Sigmoid colon (tissue), 7 donors: ENCODE data around the gene CPEB1. TPM values are rescaled to one million over a fixed set of nuclear protein-coding genes. Genes with fewer than 3 reads are reported as not detected.

ENCODE experiments used
- DNase-seq: peaks from one replicate; pipeline ENCODE4 v3.0.0-alpha.2; 2019
- H3K27ac ChIP-seq, 4 donors: fragments of 200-600 bp; sonication (generic); one replicate each; pipeline ENCODE4 v1.5.1; 2016 to 2019; ENCODE audit warnings: mild to moderate bottlenecking in 1 of 4
- H3K27me3 ChIP-seq, 3 donors: fragments of 200-600 bp; sonication (generic); one replicate each; pipeline ENCODE4 v1.5.1; 2019; ENCODE audit warnings: mild to moderate bottlenecking in 1 of 3
- H3K36me3 ChIP-seq, 4 donors: fragments of 200-600 bp; sonication (generic); one replicate each; pipeline ENCODE4 v1.5.1; 2016 to 2019
- H3K4me1 ChIP-seq, 4 donors: fragments of 200-600 bp; sonication (generic); one replicate each; pipeline ENCODE4 v1.5.1; 2017 to 2019
- H3K4me3 ChIP-seq, 4 donors: fragments of 200-600 bp; sonication (generic); one replicate each; pipeline ENCODE4 v1.5.1; 2017 to 2019; ENCODE audit warnings: mild to moderate bottlenecking in 2 of 4, moderate library complexity in 1 of 4
- H3K9me3 ChIP-seq, 4 donors: fragments of 200-600 bp in 3 of 4; sonication (generic) in 3 of 4; one replicate each; pipeline versions ENCODE4 v1.5.1 to v1.6.1; 2013 to 2019
- EP300 ChIP-seq, 4 donors: sonication (generic); formaldehyde crosslinking; IDR thresholded peaks; one replicate each; pipeline ENCODE4 v1.6.1; 2017; ENCODE audit warnings: antibody characterized with exemption in 4 of 4
- POLR2A ChIP-seq, 2 donors: fragments of 450-650 bp; IDR thresholded peaks; one replicate each; pipeline ENCODE4 v1.6.1; 2016; ENCODE audit warnings: antibody characterized with exemption in 2 of 2, mild to moderate bottlenecking in 2 of 2, moderate library complexity in 2 of 2
- POLR2AphosphoS5 ChIP-seq, 4 donors: sonication (generic); formaldehyde crosslinking; IDR thresholded peaks; one replicate each; pipeline ENCODE4 v1.6.1; 2017; ENCODE audit warnings: antibody characterized with exemption in 4 of 4
- WGBS, 2 donors: extraction: QIAGEN DNeasy Blood & Tissue Kit; methylation state at CpG; one replicate each; pipeline ENCODE4 v1.1.7; 2013; 5-methylcytosine and 5-hydroxymethylcytosine counted together
- intact Hi-C: fragments of 100-400 bp; cut with DNase I; formaldehyde crosslinking; loops from one replicate; pipeline ENCODE4 v1.15.1; 2023
- polyA plus RNA-seq, 3 donors: library from polyadenylated mRNA; stranded (reverse); fragments of 200-250 nt; gene quantifications; one replicate each; pipeline ENCODE4 v1.2.3, GENCODE V29; 2013
- total RNA-seq, 4 donors: library from RNA; depleted of rRNA; stranded (reverse); fragments of >200 nt; gene quantifications; one replicate each; pipeline ENCODE4 v1.1.0, GENCODE V29; 2016
- TF ChIP-seq, protein P1 (sequence below), 4 experiments: fragments of 450-650 bp in 3 of 4; fragments of 200-600 bp in 1 of 4; IDR thresholded peaks; one replicate each; pipeline ENCODE4 v1.5.1; 2016 to 2019; ENCODE audit warnings: antibody characterized with exemption in 4 of 4, mild to moderate bottlenecking in 3 of 4, moderate library complexity in 2 of 4
- donor health status: healthy with polysubstance abuse.
- donor health status: Bipolar disorder and iron deficiency.
- donor health status: healthy.

The CPEB1 gene
- total and polyA plus RNA-seq, 7 donors = 1.2 to 13.2 (median 9.7) TPM; not detected in 1

DNA sequence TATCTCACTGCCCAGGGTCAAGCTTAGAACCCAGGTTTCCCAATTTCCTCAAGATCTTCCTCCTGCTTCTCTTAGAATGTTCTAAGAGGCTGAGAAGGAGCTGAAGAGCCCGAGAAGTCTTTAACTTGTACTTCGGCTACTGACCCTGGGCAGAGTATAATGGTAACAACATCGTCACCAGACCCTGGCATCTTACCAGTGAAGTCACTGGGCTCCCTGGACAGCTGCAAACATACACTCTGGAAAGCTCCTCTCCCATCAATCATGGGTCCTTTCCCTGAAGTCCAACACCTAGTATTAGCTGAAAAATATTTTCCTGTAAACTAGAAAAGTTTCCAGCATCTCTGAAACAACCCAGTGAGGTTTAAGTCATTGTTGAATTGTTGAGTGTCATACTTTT is 22.7 kb downstream of the CPEB1 start:
- 83 to 85% methylated on average over 3 of the region's 3 CpGs for WGBS, 2 donors
- no peak for DNase-seq
- Histone ChIP-seq H3K27ac (no peak overlapping the region), H3K4me1 (no peaks in the 10 kb centered on the region), H3K4me3 (no peak overlapping the region), H3K36me3 (no peaks in the 10 kb centered on the region), H3K9me3 (no peaks in the 10 kb centered on the region), H3K27me3 (no peaks in the 10 kb centered on the region)
- intact Hi-C loops = no loop called here
- TF ChIP-seq POLR2AphosphoS5 (IDR thresholded peaks at IDR 0.05) (no peak), EP300 (IDR thresholded peaks at IDR 0.05) (no peak), POLR2A (IDR thresholded peaks at IDR 0.05) (no peak)
- TF ChIP-seq, protein P1, sequence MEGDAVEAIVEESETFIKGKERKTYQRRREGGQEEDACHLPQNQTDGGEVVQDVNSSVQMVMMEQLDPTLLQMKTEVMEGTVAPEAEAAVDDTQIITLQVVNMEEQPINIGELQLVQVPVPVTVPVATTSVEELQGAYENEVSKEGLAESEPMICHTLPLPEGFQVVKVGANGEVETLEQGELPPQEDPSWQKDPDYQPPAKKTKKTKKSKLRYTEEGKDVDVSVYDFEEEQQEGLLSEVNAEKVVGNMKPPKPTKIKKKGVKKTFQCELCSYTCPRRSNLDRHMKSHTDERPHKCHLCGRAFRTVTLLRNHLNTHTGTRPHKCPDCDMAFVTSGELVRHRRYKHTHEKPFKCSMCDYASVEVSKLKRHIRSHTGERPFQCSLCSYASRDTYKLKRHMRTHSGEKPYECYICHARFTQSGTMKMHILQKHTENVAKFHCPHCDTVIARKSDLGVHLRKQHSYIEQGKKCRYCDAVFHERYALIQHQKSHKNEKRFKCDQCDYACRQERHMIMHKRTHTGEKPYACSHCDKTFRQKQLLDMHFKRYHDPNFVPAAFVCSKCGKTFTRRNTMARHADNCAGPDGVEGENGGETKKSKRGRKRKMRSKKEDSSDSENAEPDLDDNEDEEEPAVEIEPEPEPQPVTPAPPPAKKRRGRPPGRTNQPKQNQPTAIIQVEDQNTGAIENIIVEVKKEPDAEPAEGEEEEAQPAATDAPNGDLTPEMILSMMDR (IDR thresholded peaks at IDR 0.05) = no peak

DNA sequence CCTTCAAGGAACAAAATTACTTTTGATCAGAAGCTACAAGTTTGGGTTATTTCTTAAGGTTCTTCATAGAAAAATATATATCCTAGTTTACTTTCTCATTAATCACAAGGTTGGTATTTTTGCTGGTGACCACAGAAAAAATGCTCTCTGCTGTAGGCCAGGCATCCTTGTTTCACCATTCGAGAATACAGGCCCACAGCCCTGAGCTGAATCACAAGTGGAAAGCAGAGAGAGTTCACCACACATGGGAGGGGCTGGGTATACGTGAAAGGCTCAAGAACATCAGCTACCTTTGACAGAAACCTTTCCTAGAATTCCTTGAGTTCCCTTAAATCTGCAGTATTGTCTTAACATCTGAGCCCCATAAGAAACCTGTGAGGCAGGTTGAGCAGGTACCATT is 23.2 kb downstream of the CPEB1 start:
- no peaks in the 10 kb centered on the region for H3K9me3 ChIP-seq
- intact Hi-C loops = no loop called here
- H3K27ac ChIP-seq = no peak overlapping the region
- no peaks in the 10 kb centered on the region for H3K4me1 ChIP-seq
- WGBS, 2 donors = 55 to 72% methylated on average over 2 of the region's 2 CpGs
- TF ChIP-seq EP300 (IDR thresholded peaks at IDR 0.05) (no peak), POLR2A (IDR thresholded peaks at IDR 0.05) (no peak), POLR2AphosphoS5 (IDR thresholded peaks at IDR 0.05) (no peak)
- TF ChIP-seq, protein P1 (IDR thresholded peaks at IDR 0.05) = no peak
- H3K27me3 ChIP-seq = no peaks in the 10 kb centered on the region
- no peak for DNase-seq
- H3K4me3 ChIP-seq = no peak overlapping the region
- no peaks in the 10 kb centered on the region for H3K36me3 ChIP-seq

DNA sequence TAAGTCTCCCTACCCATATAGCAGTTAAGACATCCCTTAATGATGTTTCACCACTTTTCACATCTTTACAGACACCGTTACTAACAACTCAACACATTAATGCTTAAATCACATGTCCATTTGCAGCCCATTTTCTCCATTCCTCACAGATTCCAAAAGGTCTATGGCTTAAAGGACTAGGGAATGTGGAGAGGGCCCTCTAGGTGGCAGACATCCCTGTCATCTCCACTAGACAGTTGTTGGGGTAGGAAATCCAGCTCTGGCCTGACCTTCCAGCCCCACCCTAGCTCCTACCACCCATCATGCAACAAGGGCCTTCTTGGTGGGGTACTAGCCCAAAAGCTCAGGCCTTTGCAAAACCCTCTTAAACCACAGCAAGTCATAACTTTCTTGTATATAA is 25.2 kb downstream of the CPEB1 start:
- Histone ChIP-seq H3K4me1 (no peaks in the 10 kb centered on the region), H3K9me3 (no peaks in the 10 kb centered on the region), H3K36me3 (no peaks in the 10 kb centered on the region), H3K27ac (no peak overlapping the region), H3K27me3 (no peaks in the 10 kb centered on the region), H3K4me3 (no peak overlapping the region)
- 38 to 53% methylated on average over 1 of the region's 1 CpG for WGBS, 2 donors
- intact Hi-C loops = no loop called here
- no peak for DNase-seq
- TF ChIP-seq POLR2A (IDR thresholded peaks at IDR 0.05) (no peak), POLR2AphosphoS5 (IDR thresholded peaks at IDR 0.05) (no peak), EP300 (IDR thresholded peaks at IDR 0.05) (no peak)
- TF ChIP-seq, protein P1 (IDR thresholded peaks at IDR 0.05) = no peak

DNA sequence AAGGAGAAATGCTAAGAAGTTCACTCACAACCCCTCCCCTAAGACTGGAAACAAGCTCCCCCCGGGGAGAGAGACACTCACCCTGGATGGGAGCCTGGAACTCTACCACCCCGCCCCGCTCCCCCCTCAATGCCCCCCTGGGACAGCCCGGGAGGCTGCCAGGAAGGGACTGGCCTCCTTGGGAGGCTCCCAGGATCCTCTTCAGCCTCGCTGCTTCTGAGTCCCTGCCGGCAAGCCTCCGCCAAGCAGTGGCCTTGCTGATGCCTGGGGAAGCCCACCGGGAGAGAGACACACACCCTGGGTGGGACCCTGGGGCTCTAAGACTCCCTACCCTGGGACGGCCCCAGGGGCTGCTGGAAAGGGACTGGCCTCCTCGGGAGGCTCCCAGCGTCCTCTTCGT is 33.4 kb downstream of the CPEB1 start:
- intact Hi-C loops = no loop called here
- 67 to 69% methylated on average over 12 of the region's 12 CpGs for WGBS, 2 donors
- TF ChIP-seq POLR2A (IDR thresholded peaks at IDR 0.05) (no peak), EP300 (IDR thresholded peaks at IDR 0.05) (no peak), POLR2AphosphoS5 (IDR thresholded peaks at IDR 0.05) (no peak)
- TF ChIP-seq, protein P1 (IDR thresholded peaks at IDR 0.05) = no peak
- H3K36me3 ChIP-seq = no peaks in the 10 kb centered on the region
- H3K4me1 ChIP-seq = no peaks in the 10 kb centered on the region
- DNase-seq = no peak
- no peaks in the 10 kb centered on the region for H3K27me3 ChIP-seq
- H3K4me3 ChIP-seq = no peak overlapping the region
- no peak overlapping the region for H3K27ac ChIP-seq
- H3K9me3 ChIP-seq = no peaks in the 10 kb centered on the region

DNA sequence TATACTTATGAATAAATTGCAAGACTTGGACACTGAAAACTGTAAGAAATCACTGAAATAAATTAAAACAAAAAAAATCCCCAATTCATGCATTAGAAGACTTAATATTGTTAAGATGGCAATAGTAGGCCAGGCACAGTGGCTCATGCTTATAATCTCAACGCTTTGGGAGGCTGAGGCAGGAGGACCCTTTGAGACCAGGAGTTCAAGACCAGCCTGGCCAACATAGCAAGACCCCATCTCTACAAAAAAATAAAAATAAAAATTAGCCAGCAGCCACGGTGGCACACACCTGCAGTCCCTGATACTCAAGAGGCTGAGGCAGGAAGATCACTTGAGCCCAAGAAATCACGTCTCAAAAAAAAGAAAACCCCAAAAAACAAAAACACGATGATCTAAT is 35.8 kb downstream of the CPEB1 start:
- Histone ChIP-seq H3K4me3 (no peak overlapping the region), H3K27ac (no peak overlapping the region), H3K9me3 (no peaks in the 10 kb centered on the region), H3K27me3 (no peaks in the 10 kb centered on the region), H3K36me3 (no peaks in the 10 kb centered on the region), H3K4me1 (no peaks in the 10 kb centered on the region)
- TF ChIP-seq, protein P1 (IDR thresholded peaks at IDR 0.05) = no peak
- TF ChIP-seq EP300 (IDR thresholded peaks at IDR 0.05) (no peak), POLR2AphosphoS5 (IDR thresholded peaks at IDR 0.05) (no peak), POLR2A (IDR thresholded peaks at IDR 0.05) (no peak)
- WGBS, 2 donors = 81 to 85% methylated on average over 4 of the region's 4 CpGs
- DNase-seq = no peak
- intact Hi-C loops = no loop called here
